GM18909 (cell line): Measurements from ENCODE around the gene FAM171A2.
"Not testable (repeated sequence)": the region's sequence is repeated elsewhere in the genome, so short reads cannot be mapped to it uniquely, and the experiment has no call there.

Source experiments
- ATAC-seq: cut with Tn5 transposase; IDR thresholded peaks from one replicate; pipeline ENCODE4 v1.9.1; 2021; ENCODE audit warnings: mild to moderate bottlenecking; ENCODE audit not compliant: unreplicated experiment, poor library complexity

The FAM171A2 gene

GRCh38 chr17:44363613-44364159 is at the start of gene FAM171A2:
TSS of gene FAM171A2 (minus strand) at chr17:44363853. CDS start at chr17:44363714, 139 bp downstream.
- ATAC-seq: peak; percentile 54

DNA sequence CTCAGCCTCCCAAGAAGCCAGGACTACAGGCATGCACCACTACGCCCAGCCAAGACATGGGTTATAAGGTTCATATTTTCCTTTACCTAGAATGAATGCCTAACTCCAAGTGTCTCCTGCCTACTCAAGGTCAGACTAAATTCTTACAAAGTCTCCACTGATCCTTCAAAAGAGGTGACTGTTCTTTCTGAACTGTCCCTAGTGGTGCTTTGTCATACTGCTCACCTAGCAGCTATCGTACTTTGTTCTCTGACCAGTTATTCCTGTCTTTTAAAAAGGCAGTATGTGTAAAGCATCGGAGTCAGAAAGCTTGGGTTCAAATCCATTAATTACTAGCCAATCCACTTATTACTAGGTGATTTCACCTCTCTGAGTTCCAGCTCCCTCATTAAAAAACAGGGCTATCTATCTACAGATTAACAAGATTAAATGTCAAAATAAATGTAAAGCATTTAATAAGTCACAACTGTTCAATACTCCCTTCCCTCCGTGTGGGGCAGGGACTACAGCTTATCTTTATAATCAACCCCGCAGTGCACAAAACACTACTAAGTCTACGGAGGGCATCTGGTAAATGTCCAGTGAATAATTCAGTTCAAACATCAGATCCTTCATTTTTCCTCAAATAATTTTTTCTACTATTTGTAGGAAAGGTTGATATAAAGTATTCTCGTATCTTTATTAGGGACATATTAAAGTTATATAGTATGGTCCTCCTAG is 45.8 kb upstream of the FAM171A2 start:
- ATAC-seq: no peak

- no peak for ATAC-seq
Observed at GRCh38 chr17:44408786-44409185, 45.1 kb upstream of the FAM171A2 start.

DNA sequence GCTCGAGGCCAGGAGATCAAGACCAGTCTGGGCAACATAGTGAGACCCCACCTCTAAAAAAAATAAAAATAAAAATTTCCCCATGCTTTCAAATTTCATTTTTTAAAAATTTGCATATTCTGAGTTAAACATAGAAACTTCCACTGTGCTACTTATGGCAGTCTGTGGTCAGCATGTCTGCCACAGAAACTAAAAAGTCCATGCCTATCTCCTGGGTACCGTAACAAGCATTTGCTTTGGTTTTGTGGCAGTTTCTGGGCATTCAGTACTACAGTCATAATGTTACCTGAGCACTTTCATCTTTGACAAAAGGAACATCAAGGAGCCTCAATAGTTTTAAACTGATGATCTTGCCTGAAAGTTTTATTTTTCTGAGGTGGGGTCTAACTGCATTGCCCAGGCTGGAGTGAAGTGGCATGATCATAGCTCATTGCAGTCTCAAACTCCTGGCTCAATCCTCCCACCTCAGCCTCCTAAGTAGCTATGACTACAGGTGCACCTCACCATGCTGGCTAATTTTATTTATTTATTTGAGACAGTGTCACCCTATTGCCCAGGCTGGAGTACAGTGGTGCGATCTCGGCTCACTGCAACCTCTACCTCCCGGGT is 39.0 kb upstream of the FAM171A2 start:
- peak; percentile 54 for ATAC-seq

- no peak for ATAC-seq
Observed at GRCh38 chr17:44400226-44400847, 36.7 kb upstream of the FAM171A2 start.

- no peak for ATAC-seq
Observed at GRCh38 chr17:44398692-44399691, 35.3 kb upstream of the FAM171A2 start.

GRCh38 chr17:44397479-44398440 is 34.1 kb upstream of the FAM171A2 start:
- no peak for ATAC-seq

- ATAC-seq: no peak
Observed at GRCh38 chr17:44396946-44397345, 33.3 kb upstream of the FAM171A2 start.

GRCh38 chr17:44394833-44395232 is 31.2 kb upstream of the FAM171A2 start:
- ATAC-seq: no peak

DNA sequence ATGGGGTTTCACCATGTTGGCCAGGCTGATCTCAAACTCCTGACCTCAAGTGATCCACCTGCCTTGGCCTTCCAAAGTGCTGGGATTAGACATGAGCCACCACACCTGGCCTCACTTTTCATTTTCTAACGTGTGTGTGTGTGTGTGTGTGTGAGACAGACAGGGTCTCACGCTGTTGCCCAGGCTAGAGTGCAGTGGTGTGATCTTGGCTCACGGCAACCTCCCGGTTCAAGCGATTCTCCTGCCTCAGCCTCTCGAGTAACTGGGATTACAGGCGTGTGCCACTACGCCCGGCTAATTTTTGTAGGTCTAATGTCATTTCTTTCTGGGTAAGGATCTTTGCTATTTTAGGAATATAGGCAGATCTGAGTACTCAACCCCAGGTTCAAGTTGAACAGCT is 30.5 kb upstream of the FAM171A2 start:
- not testable (repeated sequence) for ATAC-seq

DNA sequence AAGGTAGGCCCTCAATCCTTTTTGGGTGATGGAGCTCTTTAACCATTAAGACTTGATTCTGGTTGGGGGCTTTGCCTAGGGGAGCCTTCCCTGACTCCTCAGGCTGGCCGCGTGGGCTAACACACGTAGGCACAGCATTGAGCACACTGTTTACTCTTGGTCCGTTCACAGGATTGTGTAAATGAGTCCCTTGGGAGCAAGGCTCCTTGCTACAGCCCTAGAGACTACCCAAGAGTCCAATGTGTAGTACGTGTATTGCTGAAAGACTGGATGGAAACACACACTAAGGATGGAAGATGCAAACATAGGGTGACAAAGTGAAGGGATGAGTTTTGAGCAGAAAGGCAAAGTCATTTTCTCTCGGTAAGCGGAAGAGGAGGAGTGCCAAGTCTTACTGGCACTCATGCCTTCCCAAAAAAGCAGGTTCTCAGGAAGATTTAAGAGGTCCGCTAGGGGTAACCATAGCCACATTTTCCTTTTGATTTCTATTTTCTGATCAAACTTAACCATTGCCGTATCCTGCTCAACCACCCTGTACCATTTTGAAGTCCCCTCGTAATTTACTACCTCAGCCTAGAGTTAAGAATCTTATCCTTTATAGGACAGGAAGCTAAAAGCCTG is 26.7 kb upstream of the FAM171A2 start:
- ATAC-seq: no peak

DNA sequence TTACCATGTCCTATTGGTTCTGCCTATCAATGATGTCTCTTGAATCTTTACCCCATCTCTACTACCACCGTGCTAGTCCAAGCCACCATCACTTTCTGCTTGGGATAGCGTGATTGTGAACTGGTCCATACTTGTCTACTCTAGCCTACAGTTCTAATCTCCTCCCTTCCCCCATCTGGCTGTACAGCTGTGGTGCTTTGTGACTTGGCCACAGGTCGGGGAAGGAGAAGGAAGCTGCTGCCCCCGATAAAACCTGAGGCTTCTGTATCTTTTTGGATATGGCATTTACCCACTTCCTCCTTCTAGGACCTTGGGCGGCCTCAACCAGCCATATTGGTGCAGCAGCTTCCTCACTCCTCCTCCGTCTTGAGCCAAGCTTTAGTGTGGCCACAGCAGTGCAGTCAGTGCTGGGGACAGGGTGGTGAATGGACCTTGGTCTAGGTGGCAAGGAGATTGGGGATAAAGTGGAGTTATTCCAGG is 26.1 kb upstream of the FAM171A2 start:
- no peak for ATAC-seq

DNA sequence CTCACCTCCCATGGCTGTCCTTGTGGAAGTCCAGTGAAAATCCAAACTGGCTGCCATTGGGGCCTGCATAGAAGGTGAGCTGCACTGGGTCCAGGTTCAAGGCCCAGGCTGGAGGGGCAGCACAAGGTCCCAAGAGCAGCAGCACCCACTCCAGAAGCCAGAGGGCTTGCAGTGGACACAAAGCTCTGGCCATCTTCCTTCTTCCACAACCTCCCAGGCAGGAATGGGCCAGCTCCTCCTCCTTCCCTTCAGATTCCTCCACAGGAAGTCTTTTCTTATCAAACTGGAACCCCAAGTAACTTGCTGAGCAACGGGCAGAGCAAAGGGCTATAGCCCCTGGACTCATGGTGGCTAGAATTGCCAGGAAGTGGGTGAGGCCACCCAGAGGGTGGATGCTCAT is 25.6 kb upstream of the FAM171A2 start, which contains the start of gene ITGA2B:
Gene ITGA2B, minus strand, starts transcription at position 369 of the 400 bp plus-strand sequence. Its CDS starts 176 bp downstream, at position 193.
- no peak for ATAC-seq

- ATAC-seq: no peak
Observed at GRCh38 chr17:44387804-44388203, 24.2 kb upstream of the FAM171A2 start.

- no peak for ATAC-seq
Observed at GRCh38 chr17:44386182-44386525, 22.5 kb upstream of the FAM171A2 start.

DNA sequence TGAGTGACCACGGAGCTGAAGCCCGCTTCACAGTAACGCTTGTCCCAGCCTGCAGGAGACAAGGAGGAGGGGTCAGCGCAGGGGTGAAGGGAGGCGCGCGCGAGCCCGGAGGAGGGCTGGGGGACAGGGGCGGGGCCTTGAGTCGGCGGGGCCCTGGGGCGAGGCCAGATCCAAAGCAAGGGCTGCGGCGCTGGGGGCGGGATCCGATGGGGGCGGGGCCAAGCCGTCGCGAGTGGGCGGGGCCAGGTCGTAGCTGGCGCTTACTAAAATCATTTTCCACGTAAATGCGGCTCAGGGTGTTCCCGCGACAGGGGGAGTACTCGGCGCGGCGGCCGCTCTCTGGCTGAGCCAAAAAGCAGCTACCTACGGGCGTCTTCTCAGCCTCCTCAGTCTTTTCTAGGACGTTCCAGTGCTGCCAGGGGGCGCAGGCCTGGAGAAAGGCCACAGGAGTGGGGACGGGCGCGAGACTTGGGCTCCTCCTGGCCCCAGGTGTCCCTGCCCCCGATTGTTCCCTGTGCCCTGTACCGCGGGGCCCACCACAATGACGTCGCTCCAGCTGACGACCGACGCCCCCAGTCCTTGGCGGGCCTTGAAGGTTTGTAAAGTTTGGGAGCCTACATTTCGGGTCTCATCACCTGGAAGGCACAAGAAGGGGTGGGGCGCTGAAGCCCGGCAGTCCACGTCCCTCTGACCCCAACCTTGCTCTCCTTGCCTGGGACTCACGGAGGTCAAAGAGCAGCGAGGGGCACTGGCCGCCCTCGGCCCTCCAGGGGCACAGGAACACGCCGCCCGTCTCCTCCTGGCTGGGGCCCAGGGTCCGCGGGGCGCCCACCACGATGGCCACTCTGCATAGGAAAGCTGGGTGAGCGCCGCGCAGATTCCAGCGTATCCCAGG is 21.9 kb upstream of the FAM171A2 start:
- no peak for ATAC-seq

DNA sequence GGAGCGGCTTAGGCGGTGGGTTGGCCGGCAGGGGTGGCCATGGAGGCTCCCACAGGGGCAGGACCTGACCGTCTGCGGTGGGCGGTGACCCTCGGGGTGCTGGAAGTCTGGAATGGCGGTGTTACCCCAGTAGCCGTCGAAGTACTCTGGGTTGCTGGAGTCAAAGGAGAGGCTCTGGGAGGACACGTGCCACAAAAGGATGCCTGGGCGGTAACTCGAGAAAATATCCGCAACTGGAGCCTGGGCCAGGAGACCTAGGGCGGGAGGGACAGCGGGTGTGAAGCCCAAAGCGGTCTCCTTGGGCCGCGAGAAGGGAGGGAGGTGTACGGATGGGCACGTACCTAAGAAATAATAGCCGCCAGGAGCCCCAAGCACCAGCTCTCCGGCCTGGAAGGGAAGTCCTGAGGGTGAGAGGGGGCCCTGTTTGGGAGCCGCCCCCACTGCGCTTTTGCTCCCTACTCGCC is 21.2 kb upstream of the FAM171A2 start:
- ATAC-seq: no peak
